GM12872 (cell line): ENCODE data around the gene MAEL.

ENCODE experiments used
- TF ChIP-seq, protein P1 (sequence below): IDR thresholded peaks from 3 replicates; pipeline ENCODE4 v1.5.1; 2011; ENCODE audit warnings: low read depth, mild to moderate bottlenecking, low read length, moderate library complexity; ENCODE audit not compliant: insufficient read depth

MAEL gene

DNA sequence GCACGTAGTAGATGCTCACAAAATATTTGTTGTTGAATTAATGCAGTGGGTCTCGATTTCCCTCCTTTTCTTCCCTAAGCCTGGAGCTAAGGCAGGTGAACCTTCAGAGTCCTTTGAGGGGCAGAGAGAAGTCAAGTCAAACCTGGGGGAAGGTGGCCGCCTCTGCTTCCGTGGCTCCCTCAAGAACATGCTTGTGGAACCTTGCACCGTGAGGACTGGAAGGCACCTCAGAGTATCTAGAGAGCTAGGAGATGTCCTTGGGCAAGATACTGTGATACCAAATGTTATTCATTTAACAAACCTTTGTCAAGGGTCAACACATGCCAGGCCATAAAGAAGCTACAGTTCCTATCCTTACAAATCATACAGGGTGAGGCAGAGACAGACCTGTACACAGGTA lies 62.8 kb downstream of the MAEL start:
- TF ChIP-seq, protein P1, sequence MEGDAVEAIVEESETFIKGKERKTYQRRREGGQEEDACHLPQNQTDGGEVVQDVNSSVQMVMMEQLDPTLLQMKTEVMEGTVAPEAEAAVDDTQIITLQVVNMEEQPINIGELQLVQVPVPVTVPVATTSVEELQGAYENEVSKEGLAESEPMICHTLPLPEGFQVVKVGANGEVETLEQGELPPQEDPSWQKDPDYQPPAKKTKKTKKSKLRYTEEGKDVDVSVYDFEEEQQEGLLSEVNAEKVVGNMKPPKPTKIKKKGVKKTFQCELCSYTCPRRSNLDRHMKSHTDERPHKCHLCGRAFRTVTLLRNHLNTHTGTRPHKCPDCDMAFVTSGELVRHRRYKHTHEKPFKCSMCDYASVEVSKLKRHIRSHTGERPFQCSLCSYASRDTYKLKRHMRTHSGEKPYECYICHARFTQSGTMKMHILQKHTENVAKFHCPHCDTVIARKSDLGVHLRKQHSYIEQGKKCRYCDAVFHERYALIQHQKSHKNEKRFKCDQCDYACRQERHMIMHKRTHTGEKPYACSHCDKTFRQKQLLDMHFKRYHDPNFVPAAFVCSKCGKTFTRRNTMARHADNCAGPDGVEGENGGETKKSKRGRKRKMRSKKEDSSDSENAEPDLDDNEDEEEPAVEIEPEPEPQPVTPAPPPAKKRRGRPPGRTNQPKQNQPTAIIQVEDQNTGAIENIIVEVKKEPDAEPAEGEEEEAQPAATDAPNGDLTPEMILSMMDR = no peak

DNA sequence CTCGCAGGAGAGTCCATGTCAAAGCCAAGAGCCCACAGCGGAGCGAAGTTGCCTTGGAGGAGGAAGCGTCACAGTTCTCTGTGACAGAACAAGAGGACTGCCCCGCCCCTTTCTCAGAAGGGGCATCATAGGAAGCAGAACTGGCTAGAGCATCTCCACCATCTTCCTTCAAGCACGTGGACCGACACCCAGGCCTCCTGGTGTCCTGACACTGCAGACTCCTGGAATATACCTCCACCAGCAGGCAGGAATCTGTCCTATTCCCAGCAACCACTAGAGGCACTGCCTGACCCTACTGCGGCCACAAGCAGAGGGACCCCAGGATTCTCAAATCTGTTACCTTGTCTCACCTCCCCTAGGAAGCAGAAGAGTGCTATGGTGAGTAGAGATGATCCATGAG lies 63.3 kb downstream of the MAEL start:
- TF ChIP-seq, protein P1 = peak; percentile 58; the same call in 2 of the 3 replicates

DNA sequence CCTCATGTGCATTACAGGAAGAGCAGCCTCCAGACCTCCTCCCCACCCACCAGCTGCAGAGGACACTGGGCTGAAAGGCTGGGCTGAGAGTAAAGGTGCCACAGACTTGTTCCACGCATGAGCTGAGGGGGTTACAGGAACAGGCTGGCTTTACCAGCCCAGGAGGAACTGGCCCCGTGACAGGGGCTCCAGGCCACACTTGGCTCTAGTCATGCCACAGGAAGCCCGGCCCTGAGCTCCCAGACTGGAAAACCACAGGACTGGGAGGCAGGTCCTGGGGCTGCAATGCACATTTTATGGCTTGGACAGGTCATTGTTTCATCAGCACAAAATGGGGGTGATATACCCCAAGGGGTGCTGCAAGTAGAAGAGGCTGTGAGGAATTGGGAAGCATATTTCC lies 65.5 kb downstream of the MAEL start:
- TF ChIP-seq, protein P1 = no peak

DNA sequence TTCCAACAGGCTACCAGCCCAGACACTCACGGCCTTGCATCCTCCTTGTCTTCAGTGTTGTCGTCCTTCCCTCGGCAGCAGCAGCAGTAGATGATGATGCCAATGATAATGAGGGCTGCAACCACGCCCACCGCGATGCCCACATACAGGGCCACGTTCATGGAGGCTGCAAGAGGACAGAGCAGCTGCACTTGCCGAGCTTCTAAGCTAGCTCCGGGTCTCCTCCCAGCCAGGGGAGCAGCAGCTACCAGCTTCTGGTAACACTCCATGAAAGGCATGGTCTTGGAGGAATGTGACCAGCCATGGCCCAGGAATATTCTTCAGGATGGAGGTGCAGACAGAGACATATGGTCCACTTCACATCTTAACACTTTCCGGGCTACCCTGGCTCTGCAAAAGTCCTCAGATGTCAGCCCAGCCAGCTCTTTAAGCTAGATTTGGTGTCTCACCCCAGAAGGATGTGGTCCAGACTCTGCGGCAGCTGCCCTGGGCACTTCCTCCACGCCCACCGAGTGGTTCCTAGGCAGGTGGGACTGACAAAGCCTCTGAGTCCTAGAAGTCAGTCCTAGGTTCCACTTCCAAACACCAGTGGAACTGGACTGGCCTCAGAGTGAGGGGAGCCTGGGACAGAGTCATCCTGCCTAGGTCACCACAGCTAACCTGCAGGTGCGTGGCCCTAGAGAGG lies 66.0 kb downstream of the MAEL start:
- TF ChIP-seq, protein P1 = no peak

DNA sequence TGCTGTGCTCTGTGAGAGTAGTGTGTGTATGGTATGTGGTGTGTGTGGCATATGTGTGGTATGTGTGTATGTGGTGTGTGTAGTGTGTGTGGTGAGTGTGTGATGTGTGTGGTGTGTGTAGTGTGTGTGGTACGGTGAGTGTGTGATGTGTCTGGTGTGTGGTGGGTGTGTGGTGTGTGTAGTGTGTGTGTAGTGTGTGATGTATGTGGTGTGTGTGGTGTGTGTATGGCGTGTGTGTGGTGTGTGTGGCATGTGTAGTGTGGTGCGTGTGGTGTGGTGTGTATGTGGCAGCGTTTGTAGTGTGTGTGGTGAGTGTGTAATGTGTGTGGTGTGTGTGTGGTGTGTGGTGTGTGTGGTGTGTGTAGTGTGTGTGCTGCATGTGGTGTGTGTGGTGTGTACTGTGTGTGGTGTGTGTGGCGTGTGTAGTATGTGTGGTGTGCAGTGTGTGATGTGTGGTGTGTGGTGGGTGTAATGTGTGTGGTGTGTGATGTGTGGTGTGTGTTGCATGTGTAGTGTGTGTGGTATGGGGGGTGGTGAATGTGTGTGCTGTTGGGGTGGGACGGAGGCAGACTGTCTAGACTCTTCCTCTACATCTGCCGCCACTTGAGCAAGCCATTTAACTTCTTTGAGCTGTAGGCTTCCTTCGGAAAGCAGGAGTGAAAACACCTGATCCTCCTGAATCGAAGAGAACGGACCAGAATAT lies 67.6 kb downstream of the MAEL start:
- TF ChIP-seq, protein P1 = no peak

DNA sequence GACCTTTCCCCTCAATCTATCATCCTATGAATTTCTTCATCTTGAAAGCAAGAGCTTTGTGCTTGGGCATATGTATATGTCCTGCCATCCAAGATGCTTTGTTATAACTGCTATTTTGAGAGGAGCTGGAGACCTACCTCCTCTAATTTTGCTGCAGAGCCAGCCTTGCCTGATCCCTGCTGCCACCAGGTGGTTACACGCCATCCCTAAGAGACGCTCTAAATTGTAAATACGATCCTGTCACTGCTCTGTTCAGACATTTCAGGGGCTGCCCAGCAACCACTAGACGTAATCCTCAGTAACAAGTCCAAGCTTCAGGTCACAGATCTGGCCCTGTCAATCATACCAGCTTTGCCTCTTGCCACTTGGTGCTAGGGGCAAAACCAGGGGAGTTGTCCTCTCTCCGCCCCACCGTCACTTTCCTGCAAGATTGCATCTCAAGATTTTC lies 68.2 kb downstream of the MAEL start:
- TF ChIP-seq, protein P1 = peak; percentile 68

DNA sequence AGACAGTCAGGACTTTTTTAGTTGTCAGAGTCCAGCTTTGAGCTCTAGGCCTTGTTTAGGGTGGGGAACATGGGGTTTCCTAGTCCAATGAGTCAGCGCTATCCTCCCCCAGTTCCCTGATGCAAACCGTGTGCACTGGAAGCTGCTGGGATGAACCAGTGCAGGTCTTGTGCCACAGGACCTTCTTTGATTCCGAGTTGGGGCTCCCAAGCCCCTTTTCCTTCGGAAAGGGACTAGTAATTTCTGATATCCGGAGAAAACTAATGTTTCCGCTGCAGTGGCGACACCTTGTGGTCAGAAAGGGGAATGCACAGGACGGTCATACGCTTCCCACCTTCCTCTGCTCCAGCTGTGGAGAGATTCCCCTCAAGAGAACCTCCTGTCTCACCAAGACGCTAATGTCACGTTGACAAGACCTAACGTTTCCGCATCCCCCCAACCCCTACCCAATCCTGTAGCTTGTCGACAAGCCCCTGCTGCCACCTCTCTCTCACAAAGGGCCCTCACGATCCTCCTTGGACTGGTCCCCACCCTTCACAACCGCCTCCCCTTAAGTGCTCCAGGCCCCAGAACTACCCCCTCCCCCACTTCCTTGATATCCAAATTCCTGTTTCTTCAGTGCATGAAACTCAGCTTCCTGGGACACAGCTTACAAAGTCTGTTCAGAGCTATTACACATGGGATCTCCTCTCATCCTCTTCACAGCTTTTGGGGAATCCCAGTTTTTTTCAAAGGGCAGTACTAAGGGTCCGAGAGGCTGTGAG lies 70.1 kb downstream of the MAEL start:
- TF ChIP-seq, protein P1 = peak; percentile 97
